HepG2 (cell line): ENCODE results near the gene SFXN5. TPM values are rescaled to one million over a fixed set of nuclear protein-coding genes. Genes with fewer than 3 reads are reported as not detected.
A peak's percentile ranks its signal among the peaks of the same experiment; 100 is the strongest.

ENCODE experiments used
- CAMTA2 ChIP-seq: sonication (generic); formaldehyde crosslinking; IDR thresholded peaks from 2 replicates; pipeline ENCODE4 v1.4.0; 2020; ENCODE audit warnings: mild to moderate bottlenecking, missing genetic modification reagents, borderline replicate concordance
- EP300 ChIP-seq, 3 experiments: sonication (generic) in 1 of 3; formaldehyde crosslinking in 1 of 3; IDR thresholded peaks; 2 replicates each; pipeline versions ENCODE4 v1.5.1 to v1.6.1; 2011 to 2020; ENCODE audit warnings: low read depth in 2 of 3, low read length in 2 of 3, borderline replicate concordance in 1 of 3, improper control_type of control experiment in 1 of 3, mild to moderate bottlenecking in 1 of 3, missing genetic modification reagents in 1 of 3, moderate library complexity in 1 of 3
- ISL2 ChIP-seq: sonication (generic); formaldehyde crosslinking; IDR thresholded peaks from 2 replicates; pipeline ENCODE4 v1.5.0; 2020; ENCODE audit warnings: missing genetic modification reagents
- KLF6 ChIP-seq: IDR thresholded peaks from 2 replicates; pipeline ENCODE4 v1.8.0; 2016; ENCODE audit warnings: missing biosample characterization, missing genetic modification reagents
- PHF20 ChIP-seq: sonication (generic); formaldehyde crosslinking; IDR thresholded peaks from 2 replicates; pipeline ENCODE4 v1.5.0; 2020; ENCODE audit warnings: mild to moderate bottlenecking, missing genetic modification reagents
- RBFOX2 ChIP-seq: fragments of 200-400 bp; formaldehyde crosslinking; IDR thresholded peaks from 2 replicates; pipeline ENCODE4 v1.6.1; 2017; ENCODE audit warnings: low read depth, mild to moderate bottlenecking, low read length
- SCMH1 ChIP-seq: sonication (generic); formaldehyde crosslinking; IDR thresholded peaks from 2 replicates; pipeline ENCODE4 v1.9.0; 2021; ENCODE audit warnings: missing genetic modification reagents, mild to moderate bottlenecking, borderline replicate concordance
- TBL1XR1 ChIP-seq: fragments of 150-350 bp; IDR thresholded peaks from 2 replicates; pipeline ENCODE4 v1.6.1; 2014; ENCODE audit warnings: borderline replicate concordance, low read length; ENCODE audit not compliant: partially characterized antibody
- ZBTB46 ChIP-seq: sonication (generic); formaldehyde crosslinking; IDR thresholded peaks from 2 replicates; pipeline ENCODE4 v1.4.0; 2020; ENCODE audit warnings: mild to moderate bottlenecking, missing genetic modification reagents, borderline replicate concordance
- ZBTB49 ChIP-seq: sonication (generic); formaldehyde crosslinking; IDR thresholded peaks from 2 replicates; pipeline ENCODE4 v1.4.0; 2020; ENCODE audit warnings: missing genetic modification reagents, borderline replicate concordance
- ZNF224 ChIP-seq: sonication (generic); formaldehyde crosslinking; IDR thresholded peaks from 2 replicates; pipeline ENCODE4 v1.5.0; 2020; ENCODE audit warnings: mild to moderate bottlenecking, missing genetic modification reagents
- ZNF256 ChIP-seq: sonication (generic); formaldehyde crosslinking; conservative IDR thresholded peaks from 2 replicates; pipeline ENCODE4 v1.4.0; 2020; ENCODE audit warnings: missing genetic modification reagents
- ZNF33B ChIP-seq: sonication (generic); formaldehyde crosslinking; IDR thresholded peaks from 2 replicates; pipeline ENCODE4 v1.5.1; 2020; ENCODE audit warnings: mild to moderate bottlenecking, missing genetic modification reagents
- ZNF614 ChIP-seq: IDR thresholded peaks from 2 replicates; pipeline ENCODE4 v1.6.1; 2018; ENCODE audit warnings: missing biosample characterization, missing genetic modification reagents, inconsistent platforms, borderline replicate concordance
- polyA plus RNA-seq, 8 experiments: library from polyadenylated mRNA; depleted of rRNA in 3 of 8; stranded (reverse) in 7 of 8; unstranded in 1 of 8; fragments of >200 nt; fragmentation: Illumina TruSeq in 4 of 8; extraction: Trizol in 4 of 8; gene quantifications; 2 replicates each; pipeline versions ENCODE4 v1.2.1 to v1.2.3, GENCODE V29; 2011 to 2016; ENCODE audit warnings: low read depth in 4 of 8, missing spikeins in 1 of 8, mixed read lengths in 1 of 8; ENCODE audit not compliant: insufficient read depth in 1 of 8
- total RNA-seq, 5 experiments: library from RNA; depleted of rRNA; stranded (reverse); fragments of >200 nt; fragmentation: Illumina TruSeq; extraction: Trizol; gene quantifications; 2 replicates each; pipeline ENCODE4 v1.2.3, GENCODE V29; 2016; ENCODE audit warnings: low read depth in 1 of 5
- TF ChIP-seq, protein P1 (sequence below): sonication (generic); formaldehyde crosslinking; IDR thresholded peaks from 2 replicates; pipeline ENCODE4 v1.5.1; 2020; ENCODE audit warnings: mild to moderate bottlenecking, missing genetic modification reagents, moderate library complexity
- TF ChIP-seq, protein P2 (sequence below): sonication (generic); formaldehyde crosslinking; IDR thresholded peaks from 2 replicates; pipeline ENCODE4 v1.4.0; 2020; ENCODE audit warnings: mild to moderate bottlenecking, low read depth, missing genetic modification reagents

The SFXN5 gene
- total and polyA plus RNA-seq, 2 of the 13 experiments (the other 11 are each of a cell fraction or from before 2014, with no cell fraction given): 34.9 to 37.4 TPM

- TF ChIP-seq, protein P1, sequence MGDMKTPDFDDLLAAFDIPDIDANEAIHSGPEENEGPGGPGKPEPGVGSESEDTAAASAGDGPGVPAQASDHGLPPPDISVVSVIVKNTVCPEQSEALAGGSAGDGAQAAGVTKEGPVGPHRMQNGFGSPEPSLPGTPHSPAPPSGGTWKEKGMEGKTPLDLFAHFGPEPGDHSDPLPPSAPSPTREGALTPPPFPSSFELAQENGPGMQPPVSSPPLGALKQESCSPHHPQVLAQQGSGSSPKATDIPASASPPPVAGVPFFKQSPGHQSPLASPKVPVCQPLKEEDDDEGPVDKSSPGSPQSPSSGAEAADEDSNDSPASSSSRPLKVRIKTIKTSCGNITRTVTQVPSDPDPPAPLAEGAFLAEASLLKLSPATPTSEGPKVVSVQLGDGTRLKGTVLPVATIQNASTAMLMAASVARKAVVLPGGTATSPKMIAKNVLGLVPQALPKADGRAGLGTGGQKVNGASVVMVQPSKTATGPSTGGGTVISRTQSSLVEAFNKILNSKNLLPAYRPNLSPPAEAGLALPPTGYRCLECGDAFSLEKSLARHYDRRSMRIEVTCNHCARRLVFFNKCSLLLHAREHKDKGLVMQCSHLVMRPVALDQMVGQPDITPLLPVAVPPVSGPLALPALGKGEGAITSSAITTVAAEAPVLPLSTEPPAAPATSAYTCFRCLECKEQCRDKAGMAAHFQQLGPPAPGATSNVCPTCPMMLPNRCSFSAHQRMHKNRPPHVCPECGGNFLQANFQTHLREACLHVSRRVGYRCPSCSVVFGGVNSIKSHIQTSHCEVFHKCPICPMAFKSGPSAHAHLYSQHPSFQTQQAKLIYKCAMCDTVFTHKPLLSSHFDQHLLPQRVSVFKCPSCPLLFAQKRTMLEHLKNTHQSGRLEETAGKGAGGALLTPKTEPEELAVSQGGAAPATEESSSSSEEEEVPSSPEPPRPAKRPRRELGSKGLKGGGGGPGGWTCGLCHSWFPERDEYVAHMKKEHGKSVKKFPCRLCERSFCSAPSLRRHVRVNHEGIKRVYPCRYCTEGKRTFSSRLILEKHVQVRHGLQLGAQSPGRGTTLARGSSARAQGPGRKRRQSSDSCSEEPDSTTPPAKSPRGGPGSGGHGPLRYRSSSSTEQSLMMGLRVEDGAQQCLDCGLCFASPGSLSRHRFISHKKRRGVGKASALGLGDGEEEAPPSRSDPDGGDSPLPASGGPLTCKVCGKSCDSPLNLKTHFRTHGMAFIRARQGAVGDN: peak; percentile 81
- TF ChIP-seq, protein P2, sequence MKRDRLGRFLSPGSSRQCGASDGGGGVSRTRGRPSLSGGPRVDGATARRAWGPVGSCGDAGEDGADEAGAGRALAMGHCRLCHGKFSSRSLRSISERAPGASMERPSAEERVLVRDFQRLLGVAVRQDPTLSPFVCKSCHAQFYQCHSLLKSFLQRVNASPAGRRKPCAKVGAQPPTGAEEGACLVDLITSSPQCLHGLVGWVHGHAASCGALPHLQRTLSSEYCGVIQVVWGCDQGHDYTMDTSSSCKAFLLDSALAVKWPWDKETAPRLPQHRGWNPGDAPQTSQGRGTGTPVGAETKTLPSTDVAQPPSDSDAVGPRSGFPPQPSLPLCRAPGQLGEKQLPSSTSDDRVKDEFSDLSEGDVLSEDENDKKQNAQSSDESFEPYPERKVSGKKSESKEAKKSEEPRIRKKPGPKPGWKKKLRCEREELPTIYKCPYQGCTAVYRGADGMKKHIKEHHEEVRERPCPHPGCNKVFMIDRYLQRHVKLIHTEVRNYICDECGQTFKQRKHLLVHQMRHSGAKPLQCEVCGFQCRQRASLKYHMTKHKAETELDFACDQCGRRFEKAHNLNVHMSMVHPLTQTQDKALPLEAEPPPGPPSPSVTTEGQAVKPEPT (CRISPR knock-in tag): peak; percentile 10; the same call in 1 of the 2 replicates
- 0 out of 2 replicates have a peak, but pooled peaks have one; percentile 41 for TF ChIP-seq ZNF224 (CRISPR knock-in tag)
- TF ChIP-seq KLF6 (CRISPR knock-in tag): no peak; the same call in 1 of the 2 replicates
- no peak for TF ChIP-seq ZBTB49 (CRISPR knock-in tag)
- TF ChIP-seq ZBTB46 (CRISPR knock-in tag): 0 out of 2 replicates have a peak, but pooled peaks have one; percentile 25
- peak; percentile 91 to 98 for TF ChIP-seq EP300 (IDR thresholded peaks at IDR 0.05; ENCODE audit: low read depth in 2 of 2, low read length in 2 of 2)
- peak; percentile 90 for TF ChIP-seq EP300 (CRISPR knock-in tag; IDR thresholded peaks at IDR 0.05; ENCODE audit: borderline replicate concordance)
- peak; percentile 72 for TF ChIP-seq ZNF614 (CRISPR knock-in tag)
- peak; percentile 93 for TF ChIP-seq ISL2
- TF ChIP-seq CAMTA2 (CRISPR knock-in tag): no peak
- 0 out of 2 replicates have a peak, but pooled peaks have one; percentile 53 for TF ChIP-seq ZNF256 (CRISPR knock-in tag)
- TF ChIP-seq ZNF33B: 0 out of 2 replicates have a peak, but pooled peaks have one; percentile 62
- TF ChIP-seq RBFOX2: peak; percentile 63
- TF ChIP-seq TBL1XR1: peak; percentile 62
- no peak for TF ChIP-seq PHF20 (CRISPR knock-in tag)
- TF ChIP-seq SCMH1: no peak
Observed at GRCh38 chr2:73031725-73032701, 39.5 kb downstream of the SFXN5 start (continued).
